Large intestine (tissue), 12 donors: ENCODE data around the gene CNTNAP3. TPM values are rescaled to one million over a fixed set of nuclear protein-coding genes. Genes with fewer than 3 reads are reported as not detected.
"Not testable (repeated sequence)": the region's sequence is repeated elsewhere in the genome, so short reads cannot be mapped to it uniquely, and the experiment has no call there.

ENCODE experiments used
- DNase-seq, 2 donors: peaks; one replicate each; pipeline versions ENCODE4 v3.0.0 to v3.0.0-alpha.2; 2013
- H3K27ac ChIP-seq: one replicate; pipeline ENCODE4 v1.5.1; 2013; ENCODE audit warnings: low read length
- H3K27me3 ChIP-seq: 2 replicates; pipeline ENCODE4 v1.6.1; 2013; ENCODE audit warnings: low read length; ENCODE audit not compliant: control insufficient read depth, insufficient read depth
- H3K36me3 ChIP-seq: 2 replicates; pipeline ENCODE4 v1.6.1; 2013; ENCODE audit warnings: low read length; ENCODE audit not compliant: control insufficient read depth, insufficient read depth
- H3K4me1 ChIP-seq: one replicate; pipeline ENCODE4 v1.6.1; 2013; ENCODE audit warnings: low read length; ENCODE audit not compliant: control insufficient read depth, insufficient read depth
- H3K4me3 ChIP-seq: one replicate; pipeline ENCODE4 v1.5.1; 2013; ENCODE audit warnings: low read length
- H3K9me3 ChIP-seq: one replicate; pipeline ENCODE4 v1.6.1; 2013; ENCODE audit warnings: mild to moderate bottlenecking, low read depth, low read length, moderate library complexity; ENCODE audit not compliant: control insufficient read depth
- WGBS: methylation state at CpG from one replicate; pipeline ENCODE4 v1.1.5; 2013; ENCODE audit warnings: low lambda C conversion rate; ENCODE audit not compliant: insufficient coverage; 5-methylcytosine and 5-hydroxymethylcytosine counted together
- long read RNA-seq, 11 donors: transcript quantifications; one replicate each; lab custom pipeline, GENCODE V29; 2026
- polyA plus RNA-seq: library from polyadenylated mRNA; unstranded; fragments of 120-200 nt; gene quantifications from one replicate; pipeline ENCODE4 v1.2.1, GENCODE V29; 2013

CNTNAP3 gene
- polyA plus RNA-seq = 3.4 TPM
- long read RNA-seq, donor 1 = 0 reads
- long read RNA-seq, donor 2 = 0 reads
- long read RNA-seq, donor 3 = 0 reads
- long read RNA-seq, donor 4 = 0 reads
- long read RNA-seq, donor 5 = 0 reads
- long read RNA-seq, donor 6 = 0 reads
- long read RNA-seq, donor 7 = 0 reads
- long read RNA-seq, donor 8 = 0 reads
- long read RNA-seq, donor 9 = 0 reads
- long read RNA-seq, donor 10 = 0 reads
- long read RNA-seq, donor 11 = 0 reads

GRCh38 chr9:39287980-39288379 lies at the start of gene CNTNAP3:
CNTNAP3 (minus strand) TSS chr9:39288167; CDS start chr9:39288064, 103 bp downstream.
- H3K27me3 ChIP-seq, H3K36me3 ChIP-seq, H3K4me3 ChIP-seq, H3K4me1 ChIP-seq, H3K9me3 ChIP-seq, H3K27ac ChIP-seq, DNase-seq: not testable (repeated sequence)
- no CpG with 5 or more reads among the region's 42 CpGs for WGBS

- H3K9me3 ChIP-seq, H3K4me1 ChIP-seq, H3K27me3 ChIP-seq, H3K36me3 ChIP-seq, H3K4me3 ChIP-seq, H3K27ac ChIP-seq, DNase-seq: not testable (repeated sequence)
- WGBS = no CpG with 5 or more reads among the region's 4 CpGs
These were observed 8.0 kb downstream of the CNTNAP3 start for GRCh38 chr9:39279995-39280394.

GRCh38 chr9:39242513-39242912 lies 45.5 kb downstream of the CNTNAP3 start:
- H3K27me3 ChIP-seq, H3K9me3 ChIP-seq, H3K36me3 ChIP-seq, H3K4me1 ChIP-seq, H3K27ac ChIP-seq, H3K4me3 ChIP-seq, DNase-seq: not testable (repeated sequence)
- WGBS = no CpG with 5 or more reads among the region's 4 CpGs

GRCh38 chr9:39232130-39232991 lies 55.6 kb downstream of the CNTNAP3 start:
- H3K27me3 ChIP-seq, H3K4me3 ChIP-seq, H3K4me1 ChIP-seq, H3K9me3 ChIP-seq, DNase-seq, H3K27ac ChIP-seq, H3K36me3 ChIP-seq: not testable (repeated sequence)
- no CpG with 5 or more reads among the region's 12 CpGs for WGBS

- H3K27me3 ChIP-seq, DNase-seq, H3K36me3 ChIP-seq, H3K27ac ChIP-seq, H3K4me1 ChIP-seq, H3K9me3 ChIP-seq, H3K4me3 ChIP-seq: not testable (repeated sequence)
- no CpG with 5 or more reads among the region's 1 CpG for WGBS
These were observed 72.0 kb downstream of the CNTNAP3 start for GRCh38 chr9:39215976-39216375.

- not testable (repeated sequence) for H3K9me3 ChIP-seq, H3K27me3 ChIP-seq, H3K4me1 ChIP-seq, H3K4me3 ChIP-seq, H3K27ac ChIP-seq, H3K36me3 ChIP-seq, DNase-seq
- no CpG with 5 or more reads among the region's 3 CpGs for WGBS
These were observed 78.2 kb downstream of the CNTNAP3 start for GRCh38 chr9:39209773-39210172.

- DNase-seq, H3K4me1 ChIP-seq, H3K27me3 ChIP-seq, H3K27ac ChIP-seq, H3K36me3 ChIP-seq, H3K9me3 ChIP-seq, H3K4me3 ChIP-seq: not testable (repeated sequence)
- no CpG with 5 or more reads among the region's 6 CpGs for WGBS
These were observed 81.3 kb downstream of the CNTNAP3 start for GRCh38 chr9:39206643-39207042.

- H3K27me3 ChIP-seq, H3K4me1 ChIP-seq, H3K36me3 ChIP-seq, H3K4me3 ChIP-seq, H3K27ac ChIP-seq, H3K9me3 ChIP-seq, DNase-seq: not testable (repeated sequence)
- WGBS = no CpG with 5 or more reads among the region's 4 CpGs
These were observed 82.1 kb downstream of the CNTNAP3 start for GRCh38 chr9:39205842-39206241.

GRCh38 chr9:39200412-39200811 lies 87.6 kb downstream of the CNTNAP3 start:
- not testable (repeated sequence) for H3K27me3 ChIP-seq, H3K36me3 ChIP-seq, H3K27ac ChIP-seq, H3K4me3 ChIP-seq, H3K9me3 ChIP-seq, H3K4me1 ChIP-seq, DNase-seq

- DNase-seq, H3K36me3 ChIP-seq, H3K9me3 ChIP-seq, H3K27me3 ChIP-seq, H3K4me3 ChIP-seq, H3K27ac ChIP-seq, H3K4me1 ChIP-seq: not testable (repeated sequence)
- WGBS = no CpG with 5 or more reads among the region's 7 CpGs
These were observed 89.8 kb downstream of the CNTNAP3 start for GRCh38 chr9:39198000-39198709.
